ENCODE data around the gene GALNT1. TPM values are rescaled to one million over a fixed set of nuclear protein-coding genes. Genes with fewer than 3 reads are reported as not detected.

Gene GALNT1
- polyA plus RNA-seq, 3 donors = 13.1 to 29.0 (median 23.7) TPM

- 71 to 93% (median 92%) methylated on average over 3 of the region's 3 CpGs for WGBS, 3 donors
- H3K27ac ChIP-seq (ENCODE audit: low read depth, low read length) = no peak overlapping the region
Measured at GRCh38 chr18:35610089-35610488, 28.5 kb downstream of the GALNT1 start.

GRCh38 chr18:35610724-35611123 is 29.2 kb downstream of the GALNT1 start:
- no peak overlapping the region for H3K27ac ChIP-seq (ENCODE audit: low read depth, low read length)

- no peak overlapping the region for H3K27ac ChIP-seq (ENCODE audit: low read depth, low read length)
- WGBS, 3 donors = 50 to 55% (median 52%) methylated on average over 1 of the region's 1 CpG
Measured at GRCh38 chr18:35611518-35611917, 30.0 kb downstream of the GALNT1 start.

GRCh38 chr18:35616074-35616473 is 34.5 kb downstream of the GALNT1 start:
- no peak overlapping the region for H3K27ac ChIP-seq (ENCODE audit: low read depth, low read length)

GRCh38 chr18:35616664-35617423 is 35.3 kb downstream of the GALNT1 start:
- H3K27ac ChIP-seq (ENCODE audit: low read depth, low read length) = no peak overlapping the region
- 40 to 77% (median 52%) methylated on average over 6 of the region's 6 CpGs for WGBS, 3 donors

More at GRCh38 chr18:35616074-35616473, 34.5 kb downstream of the GALNT1 start:
- 93 to 98% (median 95%) methylated on average over 2 of the region's 2 CpGs for WGBS, 3 donors

GRCh38 chr18:35617865-35618264 is 36.3 kb downstream of the GALNT1 start:
- no peak overlapping the region for H3K27ac ChIP-seq (ENCODE audit: low read depth, low read length)
- 90 to 100% (median 97%) methylated on average over 1 of the region's 1 CpG for WGBS, 3 donors

GRCh38 chr18:35618289-35618688 is 36.7 kb downstream of the GALNT1 start:
- no peak overlapping the region for H3K27ac ChIP-seq (ENCODE audit: low read depth, low read length)

- no peak overlapping the region for H3K27ac ChIP-seq (ENCODE audit: low read depth, low read length)
- 39 to 70% (median 50%) methylated on average over 5 of the region's 5 CpGs for WGBS, 3 donors
Measured at GRCh38 chr18:35618696-35619095, 37.2 kb downstream of the GALNT1 start.

GRCh38 chr18:35619464-35619863 is 37.9 kb downstream of the GALNT1 start:
- 63 to 79% (median 72%) methylated on average over 4 of the region's 4 CpGs for WGBS, 3 donors
- H3K27ac ChIP-seq (ENCODE audit: low read depth, low read length) = no peak overlapping the region

- 68 to 80% (median 73%) methylated on average over 4 of the region's 4 CpGs for WGBS, 3 donors
- H3K27ac ChIP-seq (ENCODE audit: low read depth, low read length) = no peak overlapping the region
Measured at GRCh38 chr18:35619941-35620340, 38.4 kb downstream of the GALNT1 start.

- no peak overlapping the region for H3K27ac ChIP-seq (ENCODE audit: low read depth, low read length)
- 49 to 68% (median 49%) methylated on average over 3 of the region's 3 CpGs for WGBS, 3 donors
Measured at GRCh38 chr18:35620765-35621164, 39.2 kb downstream of the GALNT1 start.

GRCh38 chr18:35623255-35623654 is 41.7 kb downstream of the GALNT1 start:
- no peak overlapping the region for H3K27ac ChIP-seq (ENCODE audit: low read depth, low read length)

GRCh38 chr18:35624146-35624545 is 42.6 kb downstream of the GALNT1 start:
- H3K27ac ChIP-seq (ENCODE audit: low read depth, low read length) = no peak overlapping the region
- 91 to 100% (median 97%) methylated on average over 1 of the region's 1 CpG for WGBS, 3 donors

- WGBS, 3 donors = 92 to 100% (median 94%) methylated on average over 2 of the region's 2 CpGs
- H3K27ac ChIP-seq (ENCODE audit: low read depth, low read length) = no peak overlapping the region
Measured at GRCh38 chr18:35625232-35625631, 43.7 kb downstream of the GALNT1 start.

- no peak overlapping the region for H3K27ac ChIP-seq (ENCODE audit: low read depth, low read length)
Measured at GRCh38 chr18:35633761-35634160, 52.2 kb downstream of the GALNT1 start.

- WGBS, 3 donors = 58 to 82% (median 74%) methylated on average over 5 of the region's 5 CpGs
- no peak overlapping the region for H3K27ac ChIP-seq (ENCODE audit: low read depth, low read length)
Measured at GRCh38 chr18:35634323-35634722, 52.8 kb downstream of the GALNT1 start.

GRCh38 chr18:35635170-35635569 is 53.6 kb downstream of the GALNT1 start:
- 53 to 78% (median 73%) methylated on average over 1 of the region's 1 CpG for WGBS, 3 donors
- no peak overlapping the region for H3K27ac ChIP-seq (ENCODE audit: low read depth, low read length)

GRCh38 chr18:35637227-35637626 is 55.7 kb downstream of the GALNT1 start:
- no peak overlapping the region for H3K27ac ChIP-seq (ENCODE audit: low read depth, low read length)
- 88 to 97% (median 89%) methylated on average over 5 of the region's 5 CpGs for WGBS, 3 donors

GRCh38 chr18:35639296-35639695 is 57.8 kb downstream of the GALNT1 start:
- WGBS, 3 donors = 95 to 98% (median 98%) methylated on average over 4 of the region's 4 CpGs
- no peak overlapping the region for H3K27ac ChIP-seq (ENCODE audit: low read depth, low read length)

GRCh38 chr18:35641467-35641866 is 59.9 kb downstream of the GALNT1 start:
- no peak overlapping the region for H3K27ac ChIP-seq (ENCODE audit: low read depth, low read length)

GRCh38 chr18:35641916-35642315 is 60.4 kb downstream of the GALNT1 start:
- WGBS, 3 donors = 97 to 98% (median 98%) methylated on average over 3 of the region's 3 CpGs
- no peak overlapping the region for H3K27ac ChIP-seq (ENCODE audit: low read depth, low read length)

More at GRCh38 chr18:35641467-35641866, 59.9 kb downstream of the GALNT1 start:
- WGBS, 3 donors = 96 to 99% (median 97%) methylated on average over 4 of the region's 4 CpGs

All from adipose tissue (tissue), 3 donors.